SK-N-MC (cell line): ENCODE results near the gene AGAP1.

ENCODE experiments used
- EZH2 ChIP-seq: fragments of 200-600 bp; sonication (generic); IDR thresholded peaks from one replicate; pipeline ENCODE4 v1.6.1; 2017; ENCODE audit warnings: antibody characterized with exemption
- FOXP2 ChIP-seq: optimal IDR thresholded peaks from 2 replicates; pipeline ENCODE3; 2011; ENCODE audit warnings: mild to moderate bottlenecking, moderate library complexity; ENCODE audit not compliant: insufficient read depth; ENCODE audit errors: extremely low read length, control extremely low read depth
- POLR2AphosphoS5 ChIP-seq: IDR thresholded peaks from 2 replicates; pipeline ENCODE4 v1.6.1; 2012; ENCODE audit warnings: mild to moderate bottlenecking, low read depth, low read length, borderline replicate concordance

DNA sequence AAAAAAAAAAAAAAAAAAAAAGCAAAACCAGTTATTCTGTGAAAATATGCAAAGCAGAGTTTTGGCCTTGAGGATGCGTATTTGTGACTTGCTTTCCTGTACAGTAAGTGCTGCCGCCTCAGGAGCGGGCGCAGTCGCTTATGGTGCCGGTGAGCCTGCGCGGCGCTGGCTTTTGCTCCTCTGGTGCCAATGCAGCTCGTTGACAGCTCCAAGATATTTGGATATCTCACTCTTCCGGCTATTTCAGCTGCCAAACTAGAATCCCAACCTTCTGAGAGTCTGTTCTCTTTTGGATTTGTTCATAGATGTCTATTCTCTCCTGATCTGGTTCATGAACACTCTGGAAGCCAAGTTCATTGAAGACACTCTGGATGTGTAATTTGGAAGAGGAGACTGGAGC lies 184.1 kb downstream of the AGAP1 start:
- TF ChIP-seq EZH2 (no peak), POLR2AphosphoS5 (no peak), FOXP2 (no peak)
